ENCODE results near the gene ADGRD1.
A peak's percentile ranks its signal among the peaks of the same experiment; 100 is the strongest.
"Not testable (repeated sequence)": the region's sequence is repeated elsewhere in the genome, so short reads cannot be mapped to it uniquely, and the experiment has no call there.

Gene ADGRD1

GRCh38 chr12:131060011-131060703 is 106.5 kb downstream of the ADGRD1 start:
- DNase-seq = no peak

DNA sequence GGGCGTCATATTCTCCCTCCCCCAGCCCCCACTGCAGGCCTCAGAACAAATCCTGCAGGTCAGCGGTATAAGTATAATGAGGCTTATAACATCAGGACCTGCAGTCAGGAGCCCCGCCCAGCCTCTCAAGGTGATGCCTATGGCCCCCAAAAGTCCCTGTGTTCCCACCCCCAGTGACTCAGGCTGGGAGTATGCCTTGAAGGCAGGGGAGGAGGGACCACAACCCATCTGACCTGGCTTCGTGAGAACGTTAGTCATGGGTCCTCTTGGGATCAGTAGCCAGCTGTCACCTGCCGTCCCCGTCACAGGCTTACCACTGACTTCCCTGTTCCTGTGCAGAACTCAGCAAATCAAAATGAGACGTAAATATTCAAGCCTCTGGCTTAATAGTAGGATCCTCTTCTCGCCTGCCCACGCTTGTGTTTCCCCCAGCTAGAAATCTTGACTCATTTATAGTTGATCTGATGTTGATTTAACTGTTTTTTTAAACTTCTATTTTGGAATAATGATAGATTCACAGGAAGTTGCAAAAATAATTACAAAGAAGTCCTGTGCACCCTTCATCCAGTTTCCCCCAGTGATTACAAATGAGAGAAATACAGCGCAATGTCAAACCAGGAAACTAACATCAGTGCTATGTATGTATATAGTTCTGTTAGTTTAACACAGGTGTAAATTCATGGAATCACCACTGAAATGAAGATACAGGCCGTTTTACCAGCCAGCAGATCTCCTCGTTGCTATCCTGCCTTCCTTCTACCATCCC is 107.5 kb downstream of the ADGRD1 start:
- DNase-seq = peak; percentile 69

DNA sequence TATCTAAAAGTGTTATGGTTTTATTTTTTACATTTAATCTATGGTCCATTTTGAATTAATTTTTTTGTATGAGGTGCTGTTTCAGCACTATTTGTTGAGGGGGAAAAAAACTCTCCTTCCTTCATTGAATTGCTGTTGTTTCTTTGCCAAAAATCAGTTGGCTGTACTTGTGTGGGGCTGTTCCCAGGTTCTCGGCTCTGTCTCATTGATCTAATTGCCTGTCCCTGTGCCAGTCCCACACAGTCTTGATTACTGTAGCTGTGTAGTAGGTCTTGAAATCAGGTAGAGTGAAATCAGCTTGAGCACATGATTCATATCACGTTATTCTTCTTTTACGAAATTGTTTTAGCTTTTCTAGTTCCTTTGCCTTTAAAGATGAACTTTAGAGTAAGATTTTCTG is 109.7 kb downstream of the ADGRD1 start:
- DNase-seq = no peak

- no peak for DNase-seq
Observed at GRCh38 chr12:131063960-131064359, 110.3 kb downstream of the ADGRD1 start.

GRCh38 chr12:131065279-131065678 is 111.6 kb downstream of the ADGRD1 start:
- DNase-seq = no peak

DNA sequence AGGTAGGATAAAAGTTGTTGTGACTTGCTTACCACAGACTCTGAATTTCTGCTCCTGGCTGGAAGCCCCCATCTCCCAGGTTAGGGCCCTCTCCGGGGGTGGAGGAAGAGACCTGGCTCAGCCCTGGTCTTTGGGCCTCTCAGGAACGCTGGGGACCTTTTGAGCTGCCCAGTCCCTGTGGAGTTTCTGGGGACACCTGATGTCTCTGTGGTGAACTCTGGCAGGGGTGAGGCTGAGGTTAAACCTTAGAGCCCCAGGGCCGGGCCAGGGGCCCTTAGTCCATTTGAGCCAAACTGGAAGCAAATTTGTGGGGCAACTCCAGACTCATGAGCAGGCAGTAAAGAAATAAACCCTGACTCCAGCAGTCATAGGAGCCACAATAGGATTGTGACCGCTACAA is 112.1 kb downstream of the ADGRD1 start:
- no peak for DNase-seq

DNA sequence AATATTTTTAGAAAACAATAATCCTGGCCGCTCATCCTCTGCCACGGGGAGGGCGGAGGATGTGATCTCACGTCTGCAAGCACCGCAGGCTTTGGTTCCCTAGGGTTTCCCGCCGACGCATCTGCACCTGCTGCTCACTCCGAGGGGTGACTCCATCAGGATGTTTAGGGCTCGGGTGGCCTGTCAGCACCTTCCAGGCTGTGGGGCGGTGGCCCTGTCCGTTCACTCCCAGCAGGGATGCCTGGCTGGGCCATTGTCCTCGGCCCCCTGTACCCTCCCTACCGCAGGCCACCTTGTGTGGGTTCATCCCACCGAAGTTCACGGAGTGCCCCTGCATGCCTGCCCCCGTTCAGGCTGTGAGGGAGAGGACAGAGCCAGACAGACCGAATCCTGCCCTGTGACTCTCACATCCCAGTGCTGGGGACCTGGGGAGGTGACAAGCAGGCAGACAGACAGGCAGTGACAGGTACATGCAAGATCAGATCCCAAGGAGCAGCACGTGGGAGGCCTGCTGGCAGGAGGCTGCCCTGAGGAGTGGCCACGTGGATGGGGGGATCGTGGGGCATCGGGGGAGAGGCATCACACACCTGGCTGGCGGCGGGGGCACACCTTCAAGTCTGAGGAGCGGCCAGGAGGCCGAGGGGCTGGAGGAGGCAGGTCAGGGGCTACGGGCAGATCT is 112.6 kb downstream of the ADGRD1 start:
- no peak for DNase-seq

- DNase-seq = no peak
Observed at GRCh38 chr12:131066886-131067490, 113.3 kb downstream of the ADGRD1 start.

GRCh38 chr12:131067981-131068851 is 114.5 kb downstream of the ADGRD1 start:
- no peak for DNase-seq

DNA sequence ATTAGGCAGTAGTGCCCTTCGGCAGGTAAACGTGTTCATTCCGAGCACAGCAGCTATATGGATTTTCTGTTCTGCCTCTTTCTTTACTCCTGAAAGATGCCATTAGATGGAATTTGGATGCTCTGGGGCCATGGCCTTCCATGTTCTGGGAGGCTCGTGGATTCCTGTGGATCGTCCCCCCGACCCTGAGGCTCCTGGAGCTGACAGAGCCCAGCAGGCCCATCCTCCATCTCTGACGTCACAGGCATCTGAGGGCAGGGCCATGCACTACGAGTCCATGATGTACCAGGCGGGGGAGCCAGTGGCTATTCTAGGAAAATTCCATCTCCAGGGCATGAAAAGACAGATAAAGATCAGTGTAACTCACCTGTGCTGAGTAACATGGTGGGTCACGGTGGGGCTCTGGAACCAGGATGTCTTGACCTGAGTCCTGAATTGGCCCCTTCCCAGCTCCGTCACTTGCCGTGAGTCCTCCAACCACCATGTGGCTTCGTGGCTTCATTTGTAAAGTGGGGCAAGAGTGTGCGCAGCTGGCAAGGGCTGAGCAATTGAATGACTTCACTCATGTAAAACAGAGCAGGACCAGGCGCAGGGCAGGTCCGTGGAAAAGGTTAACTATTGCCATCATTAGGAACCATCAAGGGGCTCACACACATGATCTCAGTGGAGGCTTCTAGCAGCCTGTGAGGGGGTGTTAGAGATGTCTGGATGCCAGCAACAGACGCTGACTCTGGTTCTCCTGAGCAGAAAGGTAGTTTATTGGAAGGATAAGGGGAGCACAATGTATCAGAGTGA is 115.4 kb downstream of the ADGRD1 start:
- DNase-seq = not testable (repeated sequence)

DNA sequence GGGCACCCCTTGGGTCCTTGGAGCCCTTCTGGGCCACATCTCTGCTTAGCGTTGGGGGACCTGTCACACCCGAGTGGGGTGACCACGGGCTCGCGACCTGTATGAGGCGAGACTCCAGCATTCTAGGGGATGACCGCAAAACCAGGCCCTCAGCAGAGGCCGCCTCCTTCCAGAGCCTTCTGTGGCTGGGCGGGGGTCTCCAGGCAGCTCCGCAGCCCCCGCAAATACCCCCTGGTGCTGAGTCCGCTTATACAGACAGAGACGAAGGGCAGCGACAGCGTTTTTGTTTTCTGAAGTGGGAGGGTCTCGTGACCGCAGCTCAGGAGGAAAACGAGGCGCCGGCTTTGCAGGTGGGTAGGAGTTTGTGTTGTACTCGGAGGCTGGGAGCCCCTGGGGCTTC is 116.4 kb downstream of the ADGRD1 start:
- DNase-seq = not testable (repeated sequence)

GRCh38 chr12:131070668-131071067 is 117.0 kb downstream of the ADGRD1 start:
- DNase-seq = not testable (repeated sequence)

GRCh38 chr12:131071234-131071820 is 117.6 kb downstream of the ADGRD1 start:
- DNase-seq = not testable (repeated sequence)

GRCh38 chr12:131071950-131072349 is 118.2 kb downstream of the ADGRD1 start:
- not testable (repeated sequence) for DNase-seq

- no peak for DNase-seq
Observed at GRCh38 chr12:131072451-131073230, 118.9 kb downstream of the ADGRD1 start.

DNA sequence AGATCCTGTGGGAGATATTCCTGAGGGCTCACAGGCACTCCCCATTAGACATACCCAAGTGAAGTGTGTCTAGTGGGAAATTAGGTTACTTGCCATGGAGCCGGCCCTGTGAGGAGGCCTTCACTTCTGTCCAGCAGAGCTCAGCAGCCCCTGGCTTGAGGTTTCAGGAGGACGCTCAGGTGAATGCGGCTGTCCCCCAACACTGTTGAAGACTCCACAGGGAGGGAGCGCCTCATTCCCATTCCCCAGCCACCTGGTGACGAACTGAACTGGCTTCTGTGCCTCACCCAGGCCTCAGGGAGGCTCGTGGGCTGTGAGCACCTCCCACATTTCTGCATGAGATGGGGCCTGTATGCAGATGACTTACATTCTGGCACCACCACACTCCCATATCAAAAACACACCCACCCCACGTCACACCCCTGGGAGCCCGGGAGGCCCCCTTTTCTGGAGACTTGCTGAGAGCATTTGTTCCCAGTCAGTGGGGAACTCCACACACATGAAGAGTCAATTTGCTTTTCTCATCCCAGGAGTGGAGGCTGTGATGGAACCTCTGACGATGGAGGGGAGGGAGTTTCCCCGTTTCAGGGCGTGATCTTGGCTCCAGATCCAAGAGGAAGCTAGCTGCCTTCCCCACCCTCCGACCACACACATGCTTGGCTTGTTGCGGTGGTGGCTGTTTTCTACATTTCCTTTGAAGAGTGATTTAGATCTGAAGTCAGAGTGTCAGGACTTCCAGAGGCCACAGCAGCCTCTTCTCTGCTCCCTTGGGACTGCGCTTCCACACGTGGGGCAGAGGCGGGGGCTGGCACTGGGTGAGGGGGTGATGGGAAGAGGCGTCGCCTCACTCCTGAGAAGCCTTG is 120.7 kb downstream of the ADGRD1 start:
- no peak for DNase-seq

- no peak for DNase-seq
Observed at GRCh38 chr12:131075194-131075593, 121.5 kb downstream of the ADGRD1 start.

- no peak for DNase-seq
Observed at GRCh38 chr12:131075611-131076010, 121.9 kb downstream of the ADGRD1 start.

- no peak for DNase-seq
Observed at GRCh38 chr12:131076296-131076695, 122.6 kb downstream of the ADGRD1 start.
